ENCODE data around the gene IL18.
"Not testable (repeated sequence)": the region's sequence is repeated elsewhere in the genome, so short reads cannot be mapped to it uniquely, and the experiment has no call there.

The IL18 gene

GRCh38 chr11:112114460-112114859, 49.4 kb downstream of the IL18 start:
- DNase-seq = no peak

DNA sequence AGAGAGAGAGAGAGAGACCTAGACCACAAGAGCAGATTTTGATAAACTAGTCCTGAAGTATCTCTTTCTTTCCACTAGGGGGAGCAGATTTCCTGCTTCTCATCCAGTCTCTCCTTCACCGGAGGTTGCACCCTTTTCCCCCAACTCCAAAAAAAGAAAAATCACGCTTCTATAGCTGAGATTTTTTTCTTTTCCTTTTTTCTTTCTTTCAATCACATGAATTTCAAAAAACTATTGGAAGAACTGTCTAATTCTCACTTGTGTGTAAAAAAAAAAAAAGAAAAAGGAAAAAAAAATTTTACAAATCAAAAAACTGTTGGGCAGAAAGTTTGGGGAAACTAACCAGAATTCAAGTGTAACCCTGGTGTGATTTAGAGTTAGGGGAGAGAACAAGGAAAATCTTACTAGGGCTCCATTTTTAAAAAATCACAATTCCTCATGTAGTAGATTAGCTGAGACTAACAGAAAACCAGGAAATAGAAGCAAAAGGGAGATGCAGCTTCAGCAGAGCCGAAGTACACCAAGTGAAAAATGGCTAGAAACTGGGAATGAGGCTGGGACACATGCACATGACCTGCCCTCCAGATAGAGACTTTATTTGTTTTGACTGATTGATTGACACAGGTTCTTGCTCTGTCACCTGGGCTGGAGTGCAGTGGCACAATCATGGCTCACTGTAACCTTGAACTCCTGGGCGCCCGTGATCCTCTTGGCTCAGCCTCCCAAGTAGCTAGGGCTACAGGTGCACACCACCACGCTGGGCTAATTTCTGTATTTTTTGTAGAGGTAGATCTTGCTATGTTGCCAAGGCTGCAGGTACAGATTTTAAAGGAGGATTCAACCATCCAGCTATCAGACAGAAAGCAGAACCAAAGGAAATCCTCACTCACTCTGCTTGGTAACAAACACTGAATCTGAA, 50.1 kb downstream of the IL18 start:
- no peak for DNase-seq

- no peak for DNase-seq
Observed at GRCh38 chr11:112106070-112106469, 57.8 kb downstream of the IL18 start.

DNA sequence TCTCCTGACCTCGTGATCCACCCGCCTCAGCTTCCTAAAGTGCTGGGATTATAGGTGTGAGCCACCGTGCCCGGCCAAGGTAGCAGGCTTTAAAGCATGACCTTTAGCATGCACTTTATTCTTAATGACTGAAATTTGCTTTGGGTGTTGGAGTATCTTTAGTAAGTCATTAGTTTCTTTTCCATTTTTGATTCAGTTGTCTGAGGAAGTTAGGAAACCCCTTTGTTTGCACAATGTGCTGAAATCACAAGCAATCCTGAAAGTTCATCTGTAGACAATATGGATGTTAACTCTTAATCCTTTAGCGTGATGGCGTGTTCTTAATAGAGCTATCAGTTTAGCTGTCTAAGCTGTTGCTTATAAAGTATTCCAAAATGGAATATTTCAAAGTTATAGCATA, 60.4 kb downstream of the IL18 start:
- DNase-seq = no peak

DNA sequence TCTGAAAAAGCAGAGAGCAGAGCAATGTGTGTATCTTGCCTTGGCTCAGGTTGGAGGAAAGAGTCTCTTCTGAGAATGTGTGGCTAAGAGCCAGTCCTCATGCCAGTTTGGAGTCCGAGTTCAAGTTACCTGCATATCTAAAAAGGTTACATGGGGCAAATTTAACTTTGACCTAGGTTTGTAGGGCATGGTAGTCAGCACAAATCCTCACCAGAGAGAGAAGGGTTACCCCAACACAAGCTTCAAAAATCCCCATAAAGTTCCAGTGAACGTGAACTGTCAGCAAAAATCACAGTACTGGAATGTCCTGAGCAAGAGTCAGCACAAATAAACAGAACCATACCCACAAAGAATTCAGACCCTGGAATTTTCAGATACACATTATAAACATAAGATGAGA, 63.4 kb downstream of the IL18 start:
- no peak for DNase-seq

DNA sequence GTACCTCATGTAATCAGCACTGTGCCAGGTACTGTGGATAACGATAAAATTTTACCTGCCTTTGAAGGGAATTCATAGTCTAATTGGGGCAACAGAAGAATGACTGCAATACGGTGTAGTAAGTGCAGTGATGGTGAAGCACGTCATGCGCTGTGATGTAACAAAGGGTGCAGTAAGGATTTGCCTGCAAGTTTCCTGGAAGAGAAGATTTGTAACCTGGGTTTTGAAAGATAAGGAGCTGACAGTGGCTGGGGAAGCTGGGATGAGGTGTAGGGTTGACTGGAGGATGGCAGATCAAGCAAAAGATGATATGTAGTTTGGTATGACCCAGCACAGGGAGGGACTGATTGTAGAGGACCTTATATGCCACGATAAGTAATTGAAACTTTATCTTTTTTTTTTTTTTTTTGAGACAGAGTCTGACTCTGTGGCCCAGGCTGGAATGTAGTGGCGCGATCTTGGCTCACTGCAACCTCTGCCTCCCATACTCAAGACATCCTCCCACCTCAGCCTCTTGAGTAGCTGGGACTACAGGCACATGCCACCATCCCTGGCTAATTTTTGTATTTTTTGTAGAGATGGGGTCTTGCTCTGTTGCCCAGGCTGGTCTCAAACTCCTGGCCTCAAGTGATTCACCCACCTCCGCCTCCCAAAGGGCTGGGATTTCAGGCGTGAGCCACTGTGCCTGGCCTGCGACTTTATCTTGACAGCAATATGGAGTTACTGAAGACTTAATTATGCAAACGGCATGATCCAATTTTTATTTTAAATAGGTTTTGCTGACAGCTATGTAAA, 66.0 kb downstream of the IL18 start:
- no peak for DNase-seq

DNA sequence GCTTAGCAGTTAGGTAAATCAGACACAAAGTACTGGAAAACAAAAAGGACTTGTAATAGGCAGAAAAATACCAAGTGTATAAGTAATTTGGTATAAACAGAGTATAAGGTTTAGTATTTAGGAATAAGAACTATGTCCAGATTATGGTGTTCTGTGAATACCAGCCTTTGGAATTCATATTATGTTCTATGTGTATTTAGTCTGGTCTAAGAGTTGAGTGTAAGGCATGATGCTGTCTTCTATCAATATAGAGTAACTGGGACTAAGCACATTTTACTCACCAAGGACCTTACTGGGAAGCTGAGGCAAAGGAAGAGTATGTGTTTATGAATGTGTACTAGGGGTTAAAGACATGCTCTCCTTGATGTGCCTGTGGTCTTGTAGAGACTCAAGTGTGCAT, 67.7 kb downstream of the IL18 start:
- DNase-seq = no peak

DNA sequence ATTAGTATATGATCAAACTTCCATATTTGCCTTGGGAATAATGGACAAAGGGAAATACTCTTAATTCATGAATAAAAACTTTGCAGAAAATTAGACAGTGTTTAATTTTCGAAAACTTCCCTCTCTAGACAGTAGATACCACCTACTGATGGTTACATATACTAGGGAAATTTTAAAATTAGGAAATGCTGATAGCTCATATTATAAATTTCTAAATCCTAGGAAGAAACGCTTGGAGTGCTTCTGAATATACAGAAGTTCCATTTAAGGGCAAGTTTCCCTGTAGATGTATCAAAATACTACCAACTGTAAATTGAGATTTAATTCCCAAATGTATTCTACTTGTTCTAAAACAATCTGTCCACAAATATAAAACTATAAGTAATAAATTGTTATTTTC, 68.6 kb downstream of the IL18 start:
- not testable (repeated sequence) for DNase-seq

Measured in NCI-H2107 (cell line).